Keratinocyte (primary cell): ENCODE results near the gene RASIP1. TPM values are rescaled to one million over a fixed set of nuclear protein-coding genes. Genes with fewer than 3 reads are reported as not detected.
"Not testable (repeated sequence)": the region's sequence is repeated elsewhere in the genome, so short reads cannot be mapped to it uniquely, and the experiment has no call there.

Experiments used
- DNase-seq: peaks from one replicate; pipeline ENCODE4 v3.0.0-alpha.2; 2011; ENCODE audit warnings: low read depth, missing footprints, low spot score
- FAIRE-seq: peaks from 2 replicates; lab custom pipeline; 2011; peaks lifted over from hg19 to GRCh38; lab: Jason Lieb, UNC
- H2AFZ ChIP-seq: 2 replicates; pipeline ENCODE4 v1.6.0; 2012; ENCODE audit warnings: low read length, control low read depth, inconsistent platforms; ENCODE audit not compliant: control insufficient read depth
- H3K27ac ChIP-seq: 2 replicates; pipeline ENCODE4 v1.5.1; 2011; ENCODE audit warnings: low read length; ENCODE audit not compliant: control insufficient read depth, insufficient read depth
- H3K27me3 ChIP-seq: 3 replicates; pipeline ENCODE4 v1.6.0; 2011; ENCODE audit warnings: low read length; ENCODE audit not compliant: control insufficient read depth, insufficient read depth; ENCODE audit errors: extremely low read depth
- H3K36me3 ChIP-seq, 2 experiments: 2 replicates in 1 of 2; 3 replicates in 1 of 2; pipeline ENCODE4 v1.5.1; 2011; ENCODE audit warnings: low read length in 2 of 2, mild to moderate bottlenecking in 1 of 2; ENCODE audit not compliant: control insufficient read depth in 2 of 2, insufficient read depth in 2 of 2; ENCODE audit errors: extremely low read depth in 1 of 2
- H3K4me1 ChIP-seq: 3 replicates; pipeline ENCODE4 v1.5.1; 2011; ENCODE audit warnings: low read length; ENCODE audit not compliant: control insufficient read depth, insufficient read depth; ENCODE audit errors: extremely low read depth
- H3K4me2 ChIP-seq: 3 replicates; pipeline ENCODE4 v1.6.0; 2011; ENCODE audit warnings: low read depth, low read length; ENCODE audit not compliant: control insufficient read depth, insufficient read depth; ENCODE audit errors: extremely low read depth
- H3K4me3 ChIP-seq, 3 experiments: fragments of 200-600 bp in 1 of 3; sonication (generic) in 1 of 3; 2 replicates in 2 of 3; 3 replicates in 1 of 3; pipeline ENCODE4 v1.5.1; 2011 to 2016; ENCODE audit warnings: low read length in 3 of 3, mild to moderate bottlenecking in 3 of 3, control low read depth in 2 of 3, inconsistent platforms in 1 of 3, low read depth in 1 of 3, mixed read lengths in 1 of 3, mixed run types in 1 of 3, moderate library complexity in 1 of 3; ENCODE audit not compliant: control insufficient read depth in 2 of 3, insufficient read depth in 2 of 3; ENCODE audit errors: extremely low read depth in 1 of 3
- H3K79me2 ChIP-seq: 2 replicates; pipeline ENCODE4 v1.6.0; 2012; ENCODE audit warnings: low read length; ENCODE audit not compliant: control insufficient read depth, insufficient read depth
- H3K9ac ChIP-seq: 3 replicates; pipeline ENCODE4 v1.6.0; 2011; ENCODE audit warnings: low read length; ENCODE audit not compliant: control insufficient read depth, insufficient read depth; ENCODE audit errors: extremely low read depth
- H3K9me1 ChIP-seq: 3 replicates; pipeline ENCODE4 v1.6.0; 2011; ENCODE audit warnings: low read length; ENCODE audit not compliant: control insufficient read depth, insufficient read depth; ENCODE audit errors: extremely low read depth
- H3K9me3 ChIP-seq: 2 replicates; pipeline ENCODE4 v1.5.1; 2012; ENCODE audit warnings: low read depth, low read length; ENCODE audit not compliant: control insufficient read depth
- H4K20me1 ChIP-seq: 3 replicates; pipeline ENCODE4 v1.6.0; 2011; ENCODE audit warnings: low read length; ENCODE audit not compliant: control insufficient read depth, insufficient read depth; ENCODE audit errors: extremely low read depth
- EZH2 ChIP-seq: IDR thresholded peaks from one replicate; pipeline ENCODE4 v1.6.1; 2012; ENCODE audit warnings: inconsistent platforms, mild to moderate bottlenecking, low read length, moderate library complexity
- dilution Hi-C: fragments of 300-500 bp; cut with MboI; formaldehyde crosslinking; loops from one replicate; pipeline ENCODE4 v1.7.0; 2020; ENCODE audit warnings: low sequenced_read_pairs; ENCODE audit not compliant: extremely low pct_ligation_motif_present
- polyA plus RNA-seq, 5 experiments: library from polyadenylated mRNA; depleted of rRNA in 3 of 5; stranded (reverse) in 3 of 5; stranded (forward) in 1 of 5; unstranded in 1 of 5; fragments of >200 nt; gene quantifications; 1 replicate in 1 of 5; 2 replicates in 3 of 5; 3 replicates in 1 of 5; pipeline versions ENCODE4 v1.2.1 to v1.2.3, GENCODE V29; 2011 to 2012; ENCODE audit warnings: missing spikeins in 2 of 5, low read depth in 1 of 5, low replicate concordance in 1 of 5
- TF ChIP-seq, protein P1 (sequence below), 3 experiments: IDR thresholded peaks in 1 of 3; conservative IDR thresholded peaks in 1 of 3; optimal IDR thresholded peaks in 1 of 3; 2 replicates in 2 of 3; 3 replicates in 1 of 3; pipeline versions ENCODE3 to v1.5.1; 2011; ENCODE audit warnings: low read length in 3 of 3, mild to moderate bottlenecking in 3 of 3, moderate library complexity in 2 of 3, control low read depth in 1 of 3, inconsistent platforms in 1 of 3; ENCODE audit not compliant: insufficient read depth in 2 of 3; ENCODE audit errors: extremely low read depth in 1 of 3

The RASIP1 gene
- polyA plus RNA-seq, 1 donor (not counting 4 experiments of a cell fraction or from before 2014, with no cell fraction given): 2.3 TPM

DNA sequence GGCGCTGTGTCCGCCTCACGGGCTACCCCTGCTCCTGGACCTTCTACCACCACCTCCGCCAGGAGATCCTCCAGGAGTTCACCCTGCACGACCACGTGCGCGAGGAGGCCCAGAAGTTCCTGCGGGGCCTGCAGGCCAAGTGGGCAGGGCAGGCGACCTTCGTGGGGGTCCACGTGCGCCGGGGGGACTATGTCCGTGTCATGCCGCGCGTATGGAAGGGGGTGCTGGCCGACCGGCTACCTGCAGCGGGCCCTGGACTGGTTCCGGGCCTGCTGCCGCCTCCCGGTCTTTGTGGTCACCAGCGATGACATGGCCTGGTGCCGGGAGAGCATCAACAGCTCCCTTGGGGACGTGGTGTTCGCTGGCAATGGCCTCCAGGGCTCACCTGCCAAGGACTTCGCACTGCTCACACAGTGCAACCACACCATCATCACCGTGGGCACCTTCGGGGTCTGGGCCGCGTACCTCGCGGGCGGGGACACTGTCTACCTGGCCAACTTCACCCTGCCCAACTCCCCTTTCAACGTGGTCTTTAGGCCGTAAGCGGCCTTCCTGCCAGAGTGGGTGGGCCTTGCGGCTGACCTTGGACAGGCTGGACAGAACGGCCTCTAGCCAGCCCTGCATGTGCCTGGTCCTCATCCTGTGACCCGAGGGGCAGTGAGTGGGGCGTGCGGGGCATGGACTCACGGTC, 59.8 kb downstream of the RASIP1 start:
- no peak for TF ChIP-seq EZH2
- TF ChIP-seq, protein P1, sequence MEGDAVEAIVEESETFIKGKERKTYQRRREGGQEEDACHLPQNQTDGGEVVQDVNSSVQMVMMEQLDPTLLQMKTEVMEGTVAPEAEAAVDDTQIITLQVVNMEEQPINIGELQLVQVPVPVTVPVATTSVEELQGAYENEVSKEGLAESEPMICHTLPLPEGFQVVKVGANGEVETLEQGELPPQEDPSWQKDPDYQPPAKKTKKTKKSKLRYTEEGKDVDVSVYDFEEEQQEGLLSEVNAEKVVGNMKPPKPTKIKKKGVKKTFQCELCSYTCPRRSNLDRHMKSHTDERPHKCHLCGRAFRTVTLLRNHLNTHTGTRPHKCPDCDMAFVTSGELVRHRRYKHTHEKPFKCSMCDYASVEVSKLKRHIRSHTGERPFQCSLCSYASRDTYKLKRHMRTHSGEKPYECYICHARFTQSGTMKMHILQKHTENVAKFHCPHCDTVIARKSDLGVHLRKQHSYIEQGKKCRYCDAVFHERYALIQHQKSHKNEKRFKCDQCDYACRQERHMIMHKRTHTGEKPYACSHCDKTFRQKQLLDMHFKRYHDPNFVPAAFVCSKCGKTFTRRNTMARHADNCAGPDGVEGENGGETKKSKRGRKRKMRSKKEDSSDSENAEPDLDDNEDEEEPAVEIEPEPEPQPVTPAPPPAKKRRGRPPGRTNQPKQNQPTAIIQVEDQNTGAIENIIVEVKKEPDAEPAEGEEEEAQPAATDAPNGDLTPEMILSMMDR (optimal IDR thresholded peaks at IDR 0.05 in 1 of 3, IDR thresholded peaks at IDR 0.05 in 1 of 3, conservative IDR thresholded peaks at IDR 0.05 in 1 of 3; ENCODE audit: extremely low read depth in 1 of 3, insufficient read depth in 2 of 3, low read length in 3 of 3): no peak
- dilution Hi-C loops: no loop called here
- Histone ChIP-seq H3K4me3 (no peak overlapping the region), H3K9me3 (no peaks in the 10 kb centered on the region), H2AFZ (no peak overlapping the region), H3K9me1 (no peaks in the 10 kb centered on the region), H3K79me2 (no peaks in the 10 kb centered on the region), H3K27ac (no peak overlapping the region), H3K27me3 (no peaks in the 10 kb centered on the region), H3K4me1 (no peaks in the 10 kb centered on the region), H3K4me2 (no peak overlapping the region), H4K20me1 (no peaks in the 10 kb centered on the region), H3K36me3 (no peaks in the 10 kb centered on the region), H3K9ac (no peak overlapping the region)
- FAIRE-seq (no peak), DNase-seq (no peak)

DNA sequence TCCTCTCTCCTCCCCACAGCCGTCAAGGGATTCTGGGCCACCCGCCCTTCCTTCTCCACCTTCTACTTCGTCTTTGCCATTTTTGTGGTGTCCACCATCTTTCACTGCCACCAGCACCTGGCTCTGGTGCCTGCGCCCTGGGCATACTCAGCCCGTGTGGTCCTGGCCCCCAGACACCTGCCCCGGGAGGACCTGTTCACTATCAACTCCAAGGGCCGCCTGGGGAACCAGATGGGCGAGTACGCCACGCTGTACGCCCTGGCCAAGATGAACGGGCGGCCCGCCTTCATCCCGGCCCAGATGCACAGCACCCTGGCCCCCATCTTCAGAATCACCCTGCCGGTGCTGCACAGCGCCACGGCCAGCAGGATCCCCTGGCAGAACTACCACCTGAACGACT, 60.4 kb downstream of the RASIP1 start:
- FAIRE-seq, H3K79me2 ChIP-seq, H2AFZ ChIP-seq, H3K9ac ChIP-seq, H3K4me1 ChIP-seq, H3K4me3 ChIP-seq, H3K4me2 ChIP-seq, H4K20me1 ChIP-seq, H3K27me3 ChIP-seq, DNase-seq, H3K36me3 ChIP-seq, H3K9me3 ChIP-seq, dilution Hi-C loops, H3K27ac ChIP-seq, H3K9me1 ChIP-seq: not testable (repeated sequence)

DNA sequence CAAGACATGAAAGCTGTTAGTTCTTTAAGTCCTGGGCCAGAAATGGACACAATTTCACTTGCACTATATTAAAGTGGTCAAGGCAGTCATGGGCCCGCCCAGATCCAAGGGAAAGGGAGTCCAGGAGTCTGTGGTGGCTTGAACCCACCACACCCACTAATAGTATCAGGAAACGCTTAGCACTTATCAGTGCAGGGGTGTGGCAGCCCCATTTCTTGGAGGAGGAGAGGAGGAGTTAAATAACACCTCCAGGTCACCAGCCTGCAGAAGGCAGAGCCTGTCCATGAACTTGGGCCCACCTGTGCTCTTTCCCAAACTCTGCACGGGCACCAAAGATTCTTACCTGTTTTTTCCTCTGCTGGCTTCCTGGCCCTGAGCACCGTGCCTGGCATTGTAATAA, 62.2 kb downstream of the RASIP1 start:
- Histone ChIP-seq H3K9ac (no peak overlapping the region), H3K4me3 (no peak overlapping the region), H3K9me3 (no peaks in the 10 kb centered on the region), H3K9me1 (no peaks in the 10 kb centered on the region), H3K79me2 (no peaks in the 10 kb centered on the region), H3K36me3 (no peaks in the 10 kb centered on the region), H4K20me1 (no peaks in the 10 kb centered on the region), H3K4me2 (no peak overlapping the region), H2AFZ (no peak overlapping the region), H3K4me1 (no peaks in the 10 kb centered on the region), H3K27me3 (no peaks in the 10 kb centered on the region), H3K27ac (no peak overlapping the region)
- no peak for DNase-seq
- FAIRE-seq: no peak
- dilution Hi-C loops: no loop called here
- TF ChIP-seq, protein P1 (optimal IDR thresholded peaks at IDR 0.05 in 1 of 3, IDR thresholded peaks at IDR 0.05 in 1 of 3, conservative IDR thresholded peaks at IDR 0.05 in 1 of 3; ENCODE audit: extremely low read depth in 1 of 3, insufficient read depth in 2 of 3, low read length in 3 of 3): no peak
- TF ChIP-seq EZH2: no peak
